Inflammatory macrophage treated with lipopolysaccharide for 4 hours (primary cell): ENCODE measurements around the gene SELENOM.
"Not testable (repeated sequence)": the region's sequence is repeated elsewhere in the genome, so short reads cannot be mapped to it uniquely, and the experiment has no call there.

Experiments
- DNase-seq: peaks from one replicate; pipeline ENCODE4 v3.0.0-alpha.2; 2020

Gene SELENOM

GRCh38 chr22:31073125-31073524 is 34.2 kb downstream of the SELENOM start:
- DNase-seq, result not testable (repeated sequence)

- not testable (repeated sequence) for DNase-seq
These were observed 37.6 kb downstream of the SELENOM start for GRCh38 chr22:31069691-31070314.

GRCh38 chr22:31068970-31069369 is 38.4 kb downstream of the SELENOM start:
- DNase-seq, result no peak

GRCh38 chr22:31064369-31064768 is 43.0 kb downstream of the SELENOM start:
- no peak for DNase-seq

- DNase-seq, result no peak
These were observed 44.7 kb downstream of the SELENOM start for GRCh38 chr22:31062566-31063230.

- not testable (repeated sequence) for DNase-seq
These were observed 47.7 kb downstream of the SELENOM start for GRCh38 chr22:31059663-31060062.

GRCh38 chr22:31056986-31057599 is 50.3 kb downstream of the SELENOM start:
- DNase-seq, result no peak

- no peak for DNase-seq
These were observed 51.7 kb downstream of the SELENOM start for GRCh38 chr22:31055635-31056159.

- DNase-seq, result no peak
These were observed 52.2 kb downstream of the SELENOM start for GRCh38 chr22:31055117-31055634.
